Measurements from ENCODE around the gene ERCC3.

GRCh38 chr2:127343277-127343676 lies 49.3 kb upstream of the ERCC3 start:
- TF ChIP-seq MAX (IDR thresholded peaks at IDR 0.05): no peak
- TF ChIP-seq BHLHE40 (IDR thresholded peaks at IDR 0.05; ENCODE audit: low read depth, low read length): no peak
- TF ChIP-seq NPAS2 (CRISPR knock-in tag; IDR thresholded peaks at IDR 0.05; ENCODE audit: borderline replicate concordance): no peak
- no peak for TF ChIP-seq JUN (IDR thresholded peaks at IDR 0.05)
- no peak for TF ChIP-seq CTCF (IDR thresholded peaks at IDR 0.05)
- no peak for TF ChIP-seq SMC3 (IDR thresholded peaks at IDR 0.05)
- TF ChIP-seq ESRRA (IDR thresholded peaks at IDR 0.05; ENCODE audit: borderline replicate concordance, low read length): no peak
- TF ChIP-seq ELK1 (IDR thresholded peaks at IDR 0.05; ENCODE audit: low read depth, low read length): no peak
- TF ChIP-seq MAZ (IDR thresholded peaks at IDR 0.05; ENCODE audit: borderline replicate concordance, low read depth, low read length): no peak
- no peak for TF ChIP-seq POLR2A (IDR thresholded peaks at IDR 0.05; ENCODE audit: low read length)
- no peak for TF ChIP-seq ZC3H11A (IDR thresholded peaks at IDR 0.05)

Data from A549 (cell line).